ENCODE measurements around the gene PDE4B. TPM values are rescaled to one million over a fixed set of nuclear protein-coding genes. Genes with fewer than 3 reads are reported as not detected.

The PDE4B gene
- total RNA-seq, 1 experiment from 2014 or later: 1.4 TPM

DNA sequence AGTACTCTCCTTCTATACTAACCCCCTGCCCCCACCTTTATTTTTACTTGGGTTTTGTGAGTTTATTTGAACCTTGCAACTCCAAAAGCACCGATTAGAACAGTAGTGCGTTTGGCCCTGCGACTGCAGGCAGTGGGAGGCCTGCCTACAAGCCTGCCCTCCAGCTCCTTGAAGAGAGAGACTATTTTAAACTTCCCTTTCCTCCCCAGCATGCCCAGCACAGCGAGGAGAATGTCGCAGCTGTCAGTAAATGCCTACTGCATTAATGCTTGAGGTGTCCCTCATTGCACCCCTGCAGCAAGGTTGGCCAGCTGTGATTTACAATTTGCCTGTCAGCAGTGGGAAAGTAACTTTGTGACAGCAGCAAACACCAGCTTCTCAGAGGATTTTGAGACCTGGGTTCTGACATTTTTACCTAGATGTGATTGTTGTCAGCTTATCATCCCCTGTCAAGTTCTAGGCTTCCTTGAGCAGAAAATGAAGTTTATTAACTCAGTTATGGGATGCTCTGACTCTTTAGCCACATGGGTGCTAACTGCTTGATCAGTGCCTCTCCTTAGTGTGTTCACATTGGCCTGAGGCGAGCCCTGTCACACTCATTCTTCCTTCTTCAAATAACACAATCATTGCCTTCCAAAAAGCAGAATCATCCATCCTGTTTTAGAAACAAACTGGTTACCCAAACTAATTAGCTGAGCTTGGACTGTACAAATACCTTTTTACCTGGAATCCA, 170.6 kb downstream of the PDE4B start:
- intact Hi-C loops (cut with micrococcal nuclease): loop anchor here (10.0 kb wide), 1 partner anchor 761 kb away; no protein-coding TSS in a partner anchor
- Histone ChIP-seq H3K36me3 (ENCODE audit: low read depth, low read length) (no peaks in the 10 kb centered on the region), H3K4me1 (ENCODE audit: insufficient read depth, low read length) (no peaks in the 10 kb centered on the region), H3K27ac (ENCODE audit: low read length) (no peak overlapping the region), H3K4me2 (ENCODE audit: low read length) (peak overlapping the region; percentile 44; the same call in 1 of the 2 replicates), H3K27me3 (ENCODE audit: low read length) (peaks cover 13% of the 10 kb centered on the region), H3K9me3 (ENCODE audit: low read length) (no peaks in the 10 kb centered on the region), H3K79me2 (ENCODE audit: low read length) (no peaks in the 10 kb centered on the region), H4K20me1 (ENCODE audit: low read length) (no peaks in the 10 kb centered on the region), H3K9ac (ENCODE audit: low read length) (no peak overlapping the region), H3K4me3 (ENCODE audit: low read length) (no peak overlapping the region), H3K9me2 (replicated peaks; ENCODE audit: low read length) (no peaks in the 10 kb centered on the region), H3F3A (ENCODE audit: low read length, unreplicated experiment) (no peaks in the 10 kb centered on the region), H2AFZ (ENCODE audit: low read length) (no peak overlapping the region)
- ChIA-PET POLR2A (ENCODE audit: unreplicated experiment) (no interaction called here), CTCF (no interaction called here)
- BruUV-seq (replicated peaks): no TSS peak
- DNase-seq (peak; percentile 9), ATAC-seq (no peak)
- TF ChIP-seq, protein P1, sequence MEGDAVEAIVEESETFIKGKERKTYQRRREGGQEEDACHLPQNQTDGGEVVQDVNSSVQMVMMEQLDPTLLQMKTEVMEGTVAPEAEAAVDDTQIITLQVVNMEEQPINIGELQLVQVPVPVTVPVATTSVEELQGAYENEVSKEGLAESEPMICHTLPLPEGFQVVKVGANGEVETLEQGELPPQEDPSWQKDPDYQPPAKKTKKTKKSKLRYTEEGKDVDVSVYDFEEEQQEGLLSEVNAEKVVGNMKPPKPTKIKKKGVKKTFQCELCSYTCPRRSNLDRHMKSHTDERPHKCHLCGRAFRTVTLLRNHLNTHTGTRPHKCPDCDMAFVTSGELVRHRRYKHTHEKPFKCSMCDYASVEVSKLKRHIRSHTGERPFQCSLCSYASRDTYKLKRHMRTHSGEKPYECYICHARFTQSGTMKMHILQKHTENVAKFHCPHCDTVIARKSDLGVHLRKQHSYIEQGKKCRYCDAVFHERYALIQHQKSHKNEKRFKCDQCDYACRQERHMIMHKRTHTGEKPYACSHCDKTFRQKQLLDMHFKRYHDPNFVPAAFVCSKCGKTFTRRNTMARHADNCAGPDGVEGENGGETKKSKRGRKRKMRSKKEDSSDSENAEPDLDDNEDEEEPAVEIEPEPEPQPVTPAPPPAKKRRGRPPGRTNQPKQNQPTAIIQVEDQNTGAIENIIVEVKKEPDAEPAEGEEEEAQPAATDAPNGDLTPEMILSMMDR (conservative IDR thresholded peaks at IDR 0.05; ENCODE audit: low read depth, low read length): no peak
- no peak for TF ChIP-seq EZH2 (IDR thresholded peaks at IDR 0.05; ENCODE audit: low read length, unreplicated experiment)
- TF ChIP-seq EZH2phosphoT487 (IDR thresholded peaks at IDR 0.05; ENCODE audit: borderline replicate concordance, low read length): no peak

- Histone ChIP-seq H3K36me3 (ENCODE audit: low read depth, low read length) (no peaks in the 10 kb centered on the region), H3K27ac (ENCODE audit: low read length) (no peak overlapping the region), H3K4me3 (ENCODE audit: low read length) (no peak overlapping the region), H3K9me2 (replicated peaks; ENCODE audit: low read length) (no peaks in the 10 kb centered on the region), H2AFZ (ENCODE audit: low read length) (no peak overlapping the region), H3K79me2 (ENCODE audit: low read length) (no peaks in the 10 kb centered on the region), H3K9me3 (ENCODE audit: low read length) (no peaks in the 10 kb centered on the region), H3F3A (ENCODE audit: low read length, unreplicated experiment) (no peaks in the 10 kb centered on the region), H3K4me1 (ENCODE audit: insufficient read depth, low read length) (no peaks in the 10 kb centered on the region), H3K4me2 (ENCODE audit: low read length) (no peak overlapping the region), H4K20me1 (ENCODE audit: low read length) (no peaks in the 10 kb centered on the region), H3K9ac (ENCODE audit: low read length) (no peak overlapping the region), H3K27me3 (ENCODE audit: low read length) (peaks cover 13% of the 10 kb centered on the region)
- ATAC-seq (no peak), DNase-seq (no peak)
- BruUV-seq (replicated peaks): no TSS peak
- intact Hi-C loops (cut with micrococcal nuclease): loop anchor here (10.0 kb wide), 1 partner anchor 761 kb away; no protein-coding TSS in a partner anchor
- ChIA-PET CTCF (no interaction called here), POLR2A (ENCODE audit: unreplicated experiment) (no interaction called here)
- TF ChIP-seq EZH2phosphoT487 (IDR thresholded peaks at IDR 0.05; ENCODE audit: borderline replicate concordance, low read length) (no peak), EZH2 (IDR thresholded peaks at IDR 0.05; ENCODE audit: low read length, unreplicated experiment) (no peak)
- TF ChIP-seq, protein P1 (conservative IDR thresholded peaks at IDR 0.05; ENCODE audit: low read depth, low read length): no peak
Measured at GRCh38 chr1:65964123-65964522, 171.4 kb downstream of the PDE4B start.

All from PC-3 (cell line).